Uterus (tissue), 4 donors: ENCODE results near the gene PSMD13. TPM values are rescaled to one million over a fixed set of nuclear protein-coding genes. Genes with fewer than 3 reads are reported as not detected.

Experiments used
- DNase-seq, 2 donors: peaks; one replicate each; pipeline ENCODE4 v3.0.0-alpha.2; 2019 to 2020
- H3K27ac ChIP-seq, 2 donors: fragments of 200-600 bp; sonication (generic); 1 replicate in 1 of 2; 2 replicates in 1 of 2; pipeline ENCODE4 v1.5.1; 2016 to 2018
- H3K27me3 ChIP-seq, 2 donors: fragments of 200-600 bp; sonication (generic); one replicate each; pipeline ENCODE4 v1.5.1; 2018 to 2019; ENCODE audit warnings: control low read depth in 1 of 2
- H3K36me3 ChIP-seq, 2 donors: fragments of 200-600 bp; sonication (generic); one replicate each; pipeline ENCODE4 v1.5.1; 2019; ENCODE audit warnings: control low read depth in 1 of 2
- H3K4me1 ChIP-seq, 2 donors: fragments of 200-600 bp; sonication (generic); one replicate each; pipeline ENCODE4 v1.5.1; 2018 to 2019; ENCODE audit warnings: control low read depth in 1 of 2
- H3K4me3 ChIP-seq, 2 donors: fragments of 200-600 bp; sonication (generic); 1 replicate in 1 of 2; 2 replicates in 1 of 2; pipeline ENCODE4 v1.5.1; 2018 to 2019; ENCODE audit warnings: mild to moderate bottlenecking in 1 of 2
- H3K9me3 ChIP-seq, 2 donors: fragments of 200-600 bp; sonication (generic); one replicate each; pipeline ENCODE4 v1.5.1; 2019; ENCODE audit warnings: control low read depth in 1 of 2
- POLR2A ChIP-seq, 2 donors: fragments of 450-650 bp; IDR thresholded peaks; one replicate each; pipeline ENCODE4 v1.6.1; 2016; ENCODE audit warnings: antibody characterized with exemption in 2 of 2, mild to moderate bottlenecking in 1 of 2, moderate library complexity in 1 of 2
- intact Hi-C: fragments of 100-400 bp; cut with DNase I; formaldehyde crosslinking; loops from one replicate; pipeline ENCODE4 v1.15.1; 2023; ENCODE audit warnings: low total_unique reads
- total RNA-seq, 4 donors: library from RNA; depleted of rRNA in 3 of 4; stranded (reverse); fragments of >200 nt in 3 of 4; gene quantifications; one replicate each; pipeline versions ENCODE4 v1.1.0 to v1.2.4, GENCODE V29; 2014 to 2023
- TF ChIP-seq, protein P1 (sequence below), 4 experiments: fragments of 200-600 bp in 2 of 4; fragments of 450-650 bp in 2 of 4; sonication (generic) in 2 of 4; IDR thresholded peaks; one replicate each; pipeline ENCODE4 v1.5.1; 2016 to 2019; ENCODE audit warnings: antibody characterized with exemption in 4 of 4, mild to moderate bottlenecking in 2 of 4, moderate library complexity in 1 of 4
- donor health status: DM: yes; HTN: yes; CAD: no.

Gene PSMD13
- total RNA-seq, 4 donors from 2014 or later = 17.9 to 94.3 (median 78.2) TPM

DNA sequence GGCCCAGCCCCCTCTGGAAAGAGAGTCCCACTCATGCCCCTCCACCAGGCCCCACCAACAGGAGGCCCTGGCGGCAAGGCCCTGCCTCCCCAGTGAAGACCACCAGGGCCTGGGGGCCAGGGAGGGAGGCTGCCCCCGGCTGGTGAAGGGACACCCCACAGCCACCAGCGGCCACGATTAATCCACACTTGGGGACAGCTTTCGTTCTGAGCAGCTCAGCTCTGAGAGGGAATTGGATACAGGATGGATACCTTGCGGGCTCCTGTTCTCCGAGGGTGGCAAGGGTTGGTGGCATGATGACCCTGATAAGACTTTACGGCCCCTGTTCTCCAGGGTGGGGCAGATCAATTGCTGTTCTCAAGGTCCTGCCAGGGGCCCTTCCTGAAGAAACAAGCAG, 34.5 kb downstream of the PSMD13 start:
- H3K9me3 ChIP-seq = peaks cover 0 to 5% of the 10 kb centered on the region in 2 donors
- TF ChIP-seq POLR2A (IDR thresholded peaks at IDR 0.05) = no peak
- TF ChIP-seq, protein P1, sequence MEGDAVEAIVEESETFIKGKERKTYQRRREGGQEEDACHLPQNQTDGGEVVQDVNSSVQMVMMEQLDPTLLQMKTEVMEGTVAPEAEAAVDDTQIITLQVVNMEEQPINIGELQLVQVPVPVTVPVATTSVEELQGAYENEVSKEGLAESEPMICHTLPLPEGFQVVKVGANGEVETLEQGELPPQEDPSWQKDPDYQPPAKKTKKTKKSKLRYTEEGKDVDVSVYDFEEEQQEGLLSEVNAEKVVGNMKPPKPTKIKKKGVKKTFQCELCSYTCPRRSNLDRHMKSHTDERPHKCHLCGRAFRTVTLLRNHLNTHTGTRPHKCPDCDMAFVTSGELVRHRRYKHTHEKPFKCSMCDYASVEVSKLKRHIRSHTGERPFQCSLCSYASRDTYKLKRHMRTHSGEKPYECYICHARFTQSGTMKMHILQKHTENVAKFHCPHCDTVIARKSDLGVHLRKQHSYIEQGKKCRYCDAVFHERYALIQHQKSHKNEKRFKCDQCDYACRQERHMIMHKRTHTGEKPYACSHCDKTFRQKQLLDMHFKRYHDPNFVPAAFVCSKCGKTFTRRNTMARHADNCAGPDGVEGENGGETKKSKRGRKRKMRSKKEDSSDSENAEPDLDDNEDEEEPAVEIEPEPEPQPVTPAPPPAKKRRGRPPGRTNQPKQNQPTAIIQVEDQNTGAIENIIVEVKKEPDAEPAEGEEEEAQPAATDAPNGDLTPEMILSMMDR (IDR thresholded peaks at IDR 0.05) = no peak
- DNase-seq = no peak
- no peaks in the 10 kb centered on the region for H3K4me1 ChIP-seq
- H3K27me3 ChIP-seq = no peaks in the 10 kb centered on the region
- no peak overlapping the region for H3K27ac ChIP-seq
- intact Hi-C loops = no loop called here
- no peaks in the 10 kb centered on the region for H3K36me3 ChIP-seq
- no peak overlapping the region for H3K4me3 ChIP-seq

GRCh38 chr11:272195-272930, 35.6 kb downstream of the PSMD13 start:
- no peaks in the 10 kb centered on the region for H3K36me3 ChIP-seq
- H3K27me3 ChIP-seq = no peaks in the 10 kb centered on the region
- peaks cover 0 to 5% of the 10 kb centered on the region in 2 donors for H3K9me3 ChIP-seq
- H3K4me3 ChIP-seq = no peak overlapping the region
- intact Hi-C loops = no loop called here
- H3K27ac ChIP-seq = no peak overlapping the region
- no peak for TF ChIP-seq POLR2A (IDR thresholded peaks at IDR 0.05)
- TF ChIP-seq, protein P1 (IDR thresholded peaks at IDR 0.05) = no peak
- no peak for DNase-seq
- no peaks in the 10 kb centered on the region for H3K4me1 ChIP-seq

DNA sequence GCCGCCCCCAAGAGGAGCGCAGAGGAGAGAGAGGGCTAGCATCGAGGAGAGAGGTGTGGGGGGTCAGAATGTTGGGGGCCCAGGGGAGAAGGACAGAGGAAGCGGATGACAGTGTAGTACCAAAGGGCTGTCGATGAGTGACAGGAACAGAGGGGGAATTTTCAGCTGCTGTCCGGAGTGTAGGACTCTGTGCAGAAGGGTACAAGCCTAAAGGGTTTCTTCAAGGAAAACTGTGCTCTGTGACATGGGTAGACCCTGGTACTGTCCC, 36.1 kb downstream of the PSMD13 start:
- TF ChIP-seq POLR2A (IDR thresholded peaks at IDR 0.05) = no peak
- TF ChIP-seq, protein P1 (IDR thresholded peaks at IDR 0.05) = no peak
- H3K4me3 ChIP-seq = no peak overlapping the region

DNA sequence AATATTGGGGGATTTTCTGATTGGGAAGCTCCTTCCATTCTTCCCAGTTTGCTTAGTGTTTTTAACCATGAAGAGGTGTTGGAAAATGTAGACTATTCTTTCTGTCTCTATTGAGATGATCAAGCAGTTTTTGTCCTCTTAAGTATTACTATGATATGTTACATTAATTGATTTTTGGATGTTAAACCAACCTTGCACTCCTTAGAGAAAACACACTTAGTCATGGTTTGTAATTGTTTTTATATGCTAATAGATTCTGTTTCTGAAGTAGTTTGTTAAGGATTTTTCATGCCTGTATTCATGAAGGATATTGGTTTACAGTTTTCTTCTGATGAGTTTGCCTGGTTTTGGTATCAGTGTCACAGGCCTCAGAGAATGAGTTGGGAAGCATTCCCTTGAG, 39.4 kb downstream of the PSMD13 start:
- Histone ChIP-seq H3K4me1 (peaks cover 0 to 7% of the 10 kb centered on the region in 2 donors), H3K4me3 (no peak overlapping the region), H3K36me3 (no peaks in the 10 kb centered on the region), H3K9me3 (peaks cover 0 to 5% of the 10 kb centered on the region in 2 donors), H3K27me3 (peaks cover 15 to 24% of the 10 kb centered on the region in 2 donors), H3K27ac (no peak overlapping the region)
- TF ChIP-seq, protein P1 (IDR thresholded peaks at IDR 0.05) = no peak
- TF ChIP-seq POLR2A (IDR thresholded peaks at IDR 0.05) = no peak
- intact Hi-C loops = no loop called here
- no peak for DNase-seq

More for the DNA sequence above, 36.1 kb downstream of the PSMD13 start:
- intact Hi-C loops = no loop called here
- no peaks in the 10 kb centered on the region for H3K36me3 ChIP-seq
- no peak for DNase-seq
- H3K4me1 ChIP-seq = no peaks in the 10 kb centered on the region
- peaks cover 0 to 5% of the 10 kb centered on the region in 2 donors for H3K9me3 ChIP-seq
- no peaks in the 10 kb centered on the region for H3K27me3 ChIP-seq
- no peak overlapping the region for H3K27ac ChIP-seq

DNA sequence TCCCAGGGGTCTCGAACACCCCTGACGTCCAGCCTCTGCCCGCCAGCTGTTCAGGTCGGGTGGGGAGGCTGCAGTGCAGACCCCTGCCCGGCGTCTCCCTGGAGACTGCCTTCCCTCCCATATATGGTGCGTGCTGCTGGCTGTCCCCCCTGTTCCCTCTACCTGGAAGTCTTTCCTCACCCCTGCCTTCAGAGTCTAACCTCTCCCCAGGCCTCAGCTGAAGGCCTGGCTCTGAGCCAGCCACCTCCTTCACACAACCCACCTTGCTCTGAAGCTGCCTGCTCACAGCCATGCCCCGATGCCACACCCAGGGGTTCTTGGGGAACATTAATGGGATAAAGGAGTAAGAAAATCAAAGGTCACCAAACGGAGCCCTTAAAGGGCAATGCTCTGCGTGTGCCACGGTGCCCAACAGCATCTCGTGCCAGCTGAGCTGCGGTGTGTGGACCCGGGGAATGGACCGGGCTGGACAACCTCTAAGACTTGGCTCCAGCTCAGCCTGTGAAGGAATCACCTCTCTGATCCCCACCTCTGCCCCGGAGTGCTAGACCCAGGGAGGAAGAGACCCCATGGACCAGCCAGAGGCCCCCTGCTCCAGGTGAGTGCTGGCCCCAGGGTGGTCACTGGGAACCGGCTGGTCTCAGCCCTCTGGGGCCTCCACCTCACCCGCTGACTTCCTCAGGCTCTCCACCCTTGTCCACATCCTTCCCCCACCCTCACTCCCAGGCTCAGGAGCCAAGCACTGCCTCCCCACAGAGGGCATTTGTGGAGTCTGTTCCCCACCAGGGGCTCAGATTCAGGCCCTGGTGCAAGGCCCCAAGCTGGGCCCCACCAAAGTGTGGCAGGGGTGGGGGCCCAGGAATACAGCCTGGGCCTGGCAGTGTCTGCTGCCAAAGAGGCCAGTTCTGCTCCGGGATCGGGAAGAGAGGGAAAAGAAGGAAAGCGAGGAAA, 41.5 kb downstream of the PSMD13 start, which contains the start of gene NLRP6:
TSS of gene NLRP6 (plus strand) at position 407 of the 951 bp plus-strand sequence. CDS start at position 570, 163 bp downstream.
- Histone ChIP-seq H3K27ac (no peak within 1 kb of the TSS), H3K27me3 (peaks cover 29 to 32% of the 10 kb centered on the region in 2 donors)

More for the DNA sequence above, 41.5 kb downstream of the PSMD13 start, which contains the start of gene NLRP6:
- intact Hi-C loops = no loop called here
- Histone ChIP-seq H3K4me3 (no peak within 1 kb of the TSS), H3K36me3 (no peaks in the 10 kb centered on the region), H3K4me1 (peaks cover 0 to 7% of the 10 kb centered on the region in 2 donors), H3K9me3 (peaks cover 0 to 5% of the 10 kb centered on the region in 2 donors)
- DNase-seq = peak in 1 of 2 donors; percentile 12
- TF ChIP-seq POLR2A (IDR thresholded peaks at IDR 0.05) = no peak
- TF ChIP-seq, protein P1 (IDR thresholded peaks at IDR 0.05) = no peak
